NOMO-1 treated with DMSO at 0.1 percent for 48 hours (cell line): ENCODE measurements around the gene POC1A.
"Not testable (repeated sequence)": the region's sequence is repeated elsewhere in the genome, so short reads cannot be mapped to it uniquely, and the experiment has no call there.

ENCODE experiments used
- DNase-seq: peaks from one replicate; lab custom pipeline; 2025; ENCODE audit not compliant: unreplicated experiment; lab: John Stamatoyannopoulos, UW

POC1A gene

DNA sequence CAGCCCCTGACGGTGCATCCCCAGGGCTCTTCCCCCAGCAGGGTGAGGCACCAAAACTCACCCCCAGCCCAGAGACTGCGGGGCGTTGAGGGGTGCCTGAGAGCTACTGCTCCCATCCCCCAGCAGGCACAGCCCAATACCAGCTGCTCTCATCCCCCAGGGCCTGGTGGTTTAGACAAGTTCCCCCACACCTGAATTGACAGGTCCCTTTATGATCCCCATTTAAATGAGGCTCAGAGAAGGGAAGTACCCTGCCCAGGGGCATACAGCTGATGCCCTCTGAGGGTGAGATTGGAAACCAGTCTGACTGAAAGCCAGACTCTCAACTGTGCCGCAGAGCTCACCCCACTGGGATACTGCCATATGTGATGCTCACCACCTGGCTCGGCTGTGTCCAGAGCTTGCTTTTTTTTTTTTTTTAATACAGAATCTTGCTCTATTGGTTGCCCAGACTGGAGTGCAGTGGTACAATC lies 118.0 kb downstream of the POC1A start:
- no peak for DNase-seq

GRCh38 chr3:52034651-52035050 lies 119.6 kb downstream of the POC1A start:
- no peak for DNase-seq

DNA sequence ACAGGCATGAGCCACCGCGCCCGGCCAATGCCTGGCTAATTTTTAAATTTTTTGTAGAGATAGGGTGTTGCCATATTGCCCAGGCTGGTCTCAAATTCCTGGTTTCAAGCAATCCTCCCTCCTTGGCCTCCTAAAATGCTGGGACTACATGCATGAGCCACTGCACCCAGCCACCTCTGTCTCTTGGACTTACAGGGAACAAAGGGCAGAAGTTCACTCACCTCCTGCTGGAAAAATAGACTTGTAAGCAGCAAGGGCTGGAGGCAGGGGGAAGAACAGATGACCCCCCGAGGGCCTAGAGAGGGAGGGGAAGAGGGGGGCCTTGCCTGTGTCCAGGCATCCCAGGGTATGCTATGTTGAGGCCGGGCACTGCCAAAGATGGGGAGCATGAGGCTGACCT lies 120.0 kb downstream of the POC1A start:
- no peak for DNase-seq

- DNase-seq = not testable (repeated sequence)
Measured at GRCh38 chr3:52033748-52034147, 120.5 kb downstream of the POC1A start.

GRCh38 chr3:52032702-52033408 lies 121.4 kb downstream of the POC1A start:
- no peak for DNase-seq

GRCh38 chr3:52031896-52032295 lies 122.3 kb downstream of the POC1A start:
- DNase-seq = no peak

DNA sequence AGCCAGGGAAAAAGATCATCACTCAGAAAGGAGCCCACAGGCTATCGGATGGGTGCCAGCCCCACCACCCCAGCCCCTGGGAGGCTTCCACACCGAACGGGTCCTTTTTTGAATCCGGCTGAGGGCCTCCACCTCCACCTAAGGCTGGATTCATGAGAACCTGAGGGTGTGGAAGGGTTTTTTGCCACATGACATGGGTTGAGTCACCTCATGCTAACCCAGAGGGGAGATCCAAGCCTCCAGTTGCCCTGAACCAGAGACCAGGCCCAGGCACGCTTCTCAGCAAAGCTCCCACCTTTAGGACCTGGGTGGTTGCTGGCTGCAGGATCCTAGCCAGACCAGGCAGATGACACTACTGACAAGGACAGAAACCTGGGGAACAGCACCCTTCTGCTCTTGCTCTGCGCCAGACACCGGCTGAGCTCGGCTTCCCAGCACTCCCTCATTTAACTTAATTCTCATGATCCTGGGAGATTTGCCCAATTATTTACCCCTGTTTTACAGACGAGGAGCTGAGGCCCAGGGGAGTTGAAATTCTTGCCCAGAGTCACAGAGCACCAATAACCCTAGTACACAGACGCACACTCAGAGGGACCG lies 123.4 kb downstream of the POC1A start:
- no peak for DNase-seq

DNA sequence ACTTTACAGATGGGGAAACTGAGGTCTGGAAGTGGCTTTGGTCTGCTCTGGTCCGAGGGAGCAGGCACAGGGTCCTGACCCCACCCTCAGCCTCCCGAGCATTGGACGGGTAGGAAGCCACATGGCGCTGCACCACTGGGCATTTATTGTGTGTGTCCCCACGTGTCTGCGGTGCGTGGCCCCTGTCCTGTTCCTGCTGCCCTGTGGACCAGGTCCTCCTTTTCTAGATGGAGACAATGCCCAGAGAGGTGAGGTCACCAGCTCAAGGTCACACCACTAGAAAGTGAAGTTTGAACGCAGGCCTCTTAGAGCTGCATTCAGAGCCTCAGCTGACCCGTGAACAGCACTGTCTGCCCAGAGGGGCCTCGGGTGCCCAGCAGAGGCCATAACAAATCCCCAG lies 124.7 kb downstream of the POC1A start:
- DNase-seq = no peak

- DNase-seq = no peak
Measured at GRCh38 chr3:52029053-52029452, 125.2 kb downstream of the POC1A start.

DNA sequence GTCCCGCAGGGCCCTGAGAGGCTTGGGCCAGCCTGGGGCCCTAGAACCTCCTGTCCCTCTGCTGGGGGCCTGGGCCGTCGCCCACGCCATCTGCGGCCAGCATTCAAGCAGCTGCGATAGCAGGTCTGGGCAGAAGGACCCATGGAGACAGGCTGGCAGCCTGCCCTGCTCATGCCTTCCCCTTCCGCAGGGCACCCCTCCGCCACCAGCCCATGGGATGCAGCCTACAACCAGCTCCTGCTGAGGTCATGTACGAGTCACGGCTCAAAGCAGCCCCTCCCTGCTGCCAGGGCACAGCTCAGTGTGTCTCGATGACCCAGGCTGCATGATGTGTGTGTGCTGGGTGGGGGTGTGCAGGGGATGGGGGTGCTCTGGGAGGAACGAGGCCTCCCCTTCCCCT lies 125.7 kb downstream of the POC1A start:
- DNase-seq = no peak

DNA sequence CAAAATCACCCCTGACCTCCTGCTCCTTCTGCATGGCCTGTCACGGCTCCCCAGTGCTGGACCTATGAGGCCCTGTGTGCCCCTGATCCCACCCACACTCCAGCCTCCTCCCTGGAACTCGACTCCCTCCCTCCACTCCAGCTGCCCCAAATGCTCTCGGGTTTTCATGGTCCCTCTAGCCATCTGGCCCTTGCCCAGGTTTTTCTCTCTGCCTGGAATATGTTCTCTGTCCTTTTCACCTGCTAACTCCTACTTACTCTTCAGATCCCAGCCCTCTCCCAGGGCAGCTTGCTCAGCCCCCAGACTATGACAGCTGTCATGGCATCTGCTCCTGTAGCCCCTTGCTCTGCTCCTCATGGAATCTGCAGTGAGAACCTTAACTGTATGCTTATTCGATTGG lies 128.2 kb downstream of the POC1A start:
- DNase-seq = no peak

DNA sequence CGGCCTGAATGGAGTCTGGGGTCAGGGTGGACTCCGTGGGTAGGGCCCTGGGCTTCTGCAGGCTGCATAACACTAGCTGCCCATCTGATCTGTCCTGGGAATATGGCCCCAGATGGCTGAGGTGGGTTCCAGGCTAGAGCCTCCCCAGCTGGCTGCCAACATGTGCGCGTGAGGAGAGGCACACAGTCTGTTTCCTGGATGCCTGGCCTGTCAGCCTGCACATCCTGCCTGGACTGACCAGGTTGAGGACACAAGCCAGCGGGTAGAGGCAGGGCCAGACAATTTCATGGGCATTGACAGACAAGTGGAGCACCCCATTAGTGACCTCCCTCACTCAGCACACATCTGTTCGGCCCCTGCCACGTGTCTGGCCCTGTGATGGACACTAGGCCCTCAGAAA lies 128.8 kb downstream of the POC1A start:
- DNase-seq = no peak
